Neuronal stem cell (in vitro differentiated cells): ENCODE results near the gene PROSER2.

Experiments
- DNase-seq: peaks from one replicate; pipeline ENCODE4 v3.0.0-alpha.2; 2013; ENCODE audit warnings: low spot score
- H2AFZ ChIP-seq: one replicate; pipeline ENCODE4 v1.6.1; 2013; ENCODE audit warnings: mild to moderate bottlenecking, low read length, inconsistent platforms
- H2AK5ac ChIP-seq: 2 replicates; pipeline ENCODE4 v1.6.1; 2013; ENCODE audit warnings: low read depth, mild to moderate bottlenecking, inconsistent platforms, low read length, moderate library complexity, mixed read lengths
- H2BK120ac ChIP-seq: 2 replicates; pipeline ENCODE4 v1.6.1; 2013; ENCODE audit warnings: low read depth, mild to moderate bottlenecking, inconsistent platforms, low read length, moderate library complexity, mixed read lengths
- H2BK12ac ChIP-seq: one replicate; pipeline ENCODE4 v1.6.1; 2013; ENCODE audit warnings: low read length, inconsistent platforms
- H2BK15ac ChIP-seq: 2 replicates; pipeline ENCODE4 v1.6.1; 2013; ENCODE audit warnings: mild to moderate bottlenecking, low read length, inconsistent platforms, mixed read lengths
- H2BK5ac ChIP-seq: one replicate; pipeline ENCODE4 v1.6.1; 2013; ENCODE audit warnings: inconsistent platforms, mild to moderate bottlenecking, low read length, moderate library complexity
- H3K14ac ChIP-seq: one replicate; pipeline ENCODE4 v1.6.1; 2013; ENCODE audit warnings: low read length, inconsistent platforms
- H3K18ac ChIP-seq: 2 replicates; pipeline ENCODE4 v1.6.1; 2013; ENCODE audit warnings: low read length, inconsistent platforms
- H3K23ac ChIP-seq: 2 replicates; pipeline ENCODE4 v1.6.1; 2013; ENCODE audit warnings: low read depth, mild to moderate bottlenecking, mixed read lengths, low read length, inconsistent platforms; ENCODE audit not compliant: poor library complexity
- H3K27ac ChIP-seq: replicated peaks from 3 replicates; pipeline ENCODE4 v1.5.1; 2013; ENCODE audit warnings: low read length, inconsistent platforms
- H3K27me3 ChIP-seq, 3 experiments: 2 replicates each; pipeline ENCODE4 v1.6.1; 2013; ENCODE audit warnings: low read length in 3 of 3, mild to moderate bottlenecking in 2 of 3, inconsistent platforms in 1 of 3, low read depth in 1 of 3, mixed read lengths in 1 of 3, moderate library complexity in 1 of 3; ENCODE audit not compliant: control insufficient read depth in 3 of 3, insufficient read depth in 3 of 3
- H3K36me3 ChIP-seq, 2 donors: replicated peaks in 1 of 2; 2 replicates each; pipeline ENCODE4 v1.6.1; 2013; ENCODE audit warnings: low read length in 2 of 2; ENCODE audit not compliant: control insufficient read depth in 2 of 2, insufficient read depth in 2 of 2
- H3K4ac ChIP-seq: 2 replicates; pipeline ENCODE4 v1.6.1; 2013; ENCODE audit warnings: inconsistent platforms, mild to moderate bottlenecking, low read length, moderate library complexity
- H3K4me1 ChIP-seq, 2 donors: 1 replicate in 1 of 2; 2 replicates in 1 of 2; pipeline ENCODE4 v1.6.1; 2013; ENCODE audit warnings: low read length in 2 of 2, low read depth in 1 of 2; ENCODE audit not compliant: control insufficient read depth in 2 of 2, insufficient read depth in 1 of 2
- H3K4me2 ChIP-seq: one replicate; pipeline ENCODE4 v1.6.1; 2013; ENCODE audit warnings: mild to moderate bottlenecking, low read length, inconsistent platforms; ENCODE audit not compliant: insufficient read depth, poor library complexity, severe bottlenecking
- H3K4me3 ChIP-seq, 2 donors: 2 replicates each; pipeline ENCODE4 v1.5.1; 2013; ENCODE audit warnings: low read length in 2 of 2, mild to moderate bottlenecking in 2 of 2, inconsistent platforms in 1 of 2, moderate library complexity in 1 of 2
- H3K79me1 ChIP-seq: one replicate; pipeline ENCODE4 v1.6.1; 2013; ENCODE audit warnings: low read depth, mild to moderate bottlenecking, inconsistent platforms, low read length, moderate library complexity
- H3K9ac ChIP-seq: one replicate; pipeline ENCODE4 v1.6.1; 2013; ENCODE audit warnings: mild to moderate bottlenecking, low read depth, low read length, inconsistent platforms; ENCODE audit not compliant: poor library complexity
- H3K9me3 ChIP-seq, 2 donors: replicated peaks in 1 of 2; 2 replicates each; pipeline versions ENCODE3 to v1.6.1; 2013; ENCODE audit warnings: low read length in 2 of 2, mild to moderate bottlenecking in 2 of 2, inconsistent platforms in 1 of 2, low read depth in 1 of 2, mixed read lengths in 1 of 2, moderate library complexity in 1 of 2; ENCODE audit not compliant: control insufficient read depth in 2 of 2, insufficient read depth in 1 of 2
- H4K8ac ChIP-seq: one replicate; pipeline ENCODE4 v1.6.1; 2013; ENCODE audit warnings: low read depth, mild to moderate bottlenecking, inconsistent platforms, low read length, moderate library complexity
- H4K91ac ChIP-seq: one replicate; pipeline ENCODE4 v1.6.1; 2013; ENCODE audit warnings: low read length, low read depth, mild to moderate bottlenecking, inconsistent platforms; ENCODE audit not compliant: poor library complexity
- WGBS, 2 donors: extraction: QIAGEN DNeasy Blood & Tissue Kit; methylation state at CpG; one replicate each; pipeline ENCODE4 v1.1.7; 2013; ENCODE audit warnings: missing lambda C conversion rate in 2 of 2, mixed read lengths in 1 of 2; ENCODE audit not compliant: insufficient read length in 2 of 2, insufficient replicate concordance in 1 of 2; ENCODE audit errors: extremely low coverage in 2 of 2; 5-methylcytosine and 5-hydroxymethylcytosine counted together

PROSER2 gene

GRCh38 chr10:11856678-11857077 is 33.5 kb downstream of the PROSER2 start:
- Histone ChIP-seq H2AFZ (no peak overlapping the region), H3K27me3 (no peaks in the 10 kb centered on the region), H3K4me2 (no peak overlapping the region), H3K23ac (no peak overlapping the region), H2BK5ac (no peak overlapping the region), H4K8ac (no peak overlapping the region), H3K4me3 (no peak overlapping the region), H4K91ac (no peak overlapping the region), H3K9ac (no peak overlapping the region), H3K18ac (peak overlapping the region; percentile 68), H3K14ac (no peak overlapping the region), H2BK120ac (no peak overlapping the region), H3K4ac (no peak overlapping the region), H3K4me1 (peaks cover 0 to 3% of the 10 kb centered on the region in 2 donors), H2AK5ac (no peak overlapping the region), H2BK15ac (no peak overlapping the region), H3K79me1 (no peaks in the 10 kb centered on the region), H2BK12ac (no peak overlapping the region), H3K9me3 (no peaks in the 10 kb centered on the region), H3K36me3 (no peaks in the 10 kb centered on the region), H3K27ac (no peak overlapping the region)
- no peak for DNase-seq
- no CpG with 5 or more reads among the region's 8 CpGs for WGBS, 2 donors

DNA sequence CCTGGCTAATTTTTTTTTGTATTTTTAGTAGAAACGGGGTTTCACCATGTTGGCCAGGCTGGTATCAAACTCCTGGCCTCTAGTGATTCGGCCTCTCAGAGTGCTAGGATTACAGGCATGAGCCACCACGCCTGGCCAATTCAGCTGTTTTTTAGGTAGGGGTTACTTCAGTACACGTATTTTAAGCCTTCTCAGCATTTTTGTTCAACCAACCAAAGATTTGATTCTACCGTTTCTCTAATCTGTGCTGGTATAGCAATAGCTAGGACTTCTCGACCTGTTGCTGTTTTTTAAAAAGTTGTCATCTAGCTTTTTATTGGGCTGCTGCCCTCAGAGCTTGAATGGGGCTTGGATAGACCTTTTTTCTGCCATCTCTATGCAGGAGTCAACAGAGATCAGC is 34.9 kb downstream of the PROSER2 start:
- Histone ChIP-seq H2AK5ac (no peak overlapping the region), H3K9ac (no peak overlapping the region), H3K27me3 (no peaks in the 10 kb centered on the region)

DNA sequence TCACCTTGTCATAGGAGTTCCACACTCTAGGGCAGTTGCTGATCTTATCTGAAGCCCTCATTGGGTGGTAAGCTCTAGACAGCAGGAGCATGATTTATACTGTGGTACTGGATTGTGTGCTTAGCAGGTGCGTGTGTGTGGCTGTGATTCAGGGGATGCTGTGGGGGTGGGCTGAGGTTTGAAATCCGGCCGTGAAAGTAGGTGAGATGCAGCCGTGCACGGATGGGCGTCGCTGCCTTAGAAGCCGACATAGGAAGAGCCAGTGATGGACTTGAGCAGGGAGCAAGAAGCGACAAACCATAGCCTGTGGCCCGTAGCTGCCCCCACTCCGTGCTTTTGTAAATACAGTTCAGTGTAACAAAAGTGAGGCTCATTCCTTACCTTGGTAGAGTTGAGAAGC is 38.2 kb downstream of the PROSER2 start:
- H2AK5ac ChIP-seq, result no peak overlapping the region
- no peak overlapping the region for H2BK120ac ChIP-seq
- H2BK15ac ChIP-seq, result no peak overlapping the region
- no peaks in the 10 kb centered on the region for H3K79me1 ChIP-seq
- no peaks in the 10 kb centered on the region for H3K36me3 ChIP-seq
- peaks cover 0 to 3% of the 10 kb centered on the region in 2 donors for H3K4me1 ChIP-seq
- H3K14ac ChIP-seq, result peak overlapping the region; percentile 63
- no peak for DNase-seq
- no peak overlapping the region for H3K23ac ChIP-seq
- peak overlapping the region; percentile 6 for H2AFZ ChIP-seq
- H3K4me3 ChIP-seq, result no peak overlapping the region
- H2BK12ac ChIP-seq, result no peak overlapping the region
- WGBS, 2 donors, result no CpG with 5 or more reads among the region's 11 CpGs
- H3K18ac ChIP-seq, result peak overlapping the region; percentile 53
- no peak overlapping the region for H2BK5ac ChIP-seq
- no peak overlapping the region for H3K4ac ChIP-seq
- H3K9me3 ChIP-seq, result no peaks in the 10 kb centered on the region
- H3K27ac ChIP-seq, result no peak overlapping the region
- H3K9ac ChIP-seq, result no peak overlapping the region
- no peak overlapping the region for H3K4me2 ChIP-seq
- H4K8ac ChIP-seq, result no peak overlapping the region
- H4K91ac ChIP-seq, result no peak overlapping the region
- H3K27me3 ChIP-seq, result peaks cover 0 to under 1% (median 0%) of the 10 kb centered on the region in 3 experiments

More for the DNA sequence above, 34.9 kb downstream of the PROSER2 start:
- no CpG with 5 or more reads among the region's 6 CpGs for WGBS, 2 donors
- no peak overlapping the region for H2BK120ac ChIP-seq
- H2BK15ac ChIP-seq, result no peak overlapping the region
- no peak overlapping the region for H2BK12ac ChIP-seq
- no peak overlapping the region for H3K4me3 ChIP-seq
- no peak for DNase-seq
- no peak overlapping the region for H3K27ac ChIP-seq
- peaks cover 0 to 3% of the 10 kb centered on the region in 2 donors for H3K4me1 ChIP-seq
- H3K23ac ChIP-seq, result no peak overlapping the region
- H3K14ac ChIP-seq, result no peak overlapping the region
- H4K91ac ChIP-seq, result no peak overlapping the region
- no peaks in the 10 kb centered on the region for H3K79me1 ChIP-seq
- no peak overlapping the region for H4K8ac ChIP-seq
- no peak overlapping the region for H2BK5ac ChIP-seq
- H3K18ac ChIP-seq, result no peak overlapping the region
- H3K4ac ChIP-seq, result no peak overlapping the region
- no peak overlapping the region for H2AFZ ChIP-seq
- H3K9me3 ChIP-seq, result no peaks in the 10 kb centered on the region
- no peaks in the 10 kb centered on the region for H3K36me3 ChIP-seq
- H3K4me2 ChIP-seq, result no peak overlapping the region

- no peak for DNase-seq
- Histone ChIP-seq H3K4me2 (no peak overlapping the region), H2BK120ac (no peak overlapping the region), H2AK5ac (no peak overlapping the region), H3K27me3 (peaks cover 0 to 2% (median 0%) of the 10 kb centered on the region in 3 experiments), H2BK5ac (no peak overlapping the region), H3K27ac (no peak overlapping the region), H3K14ac (no peak overlapping the region), H3K36me3 (no peaks in the 10 kb centered on the region), H3K18ac (no peak overlapping the region), H4K91ac (no peak overlapping the region), H3K4me1 (peaks cover 0 to 5% of the 10 kb centered on the region in 2 donors), H3K4me3 (no peak overlapping the region), H3K23ac (no peak overlapping the region), H2BK12ac (no peak overlapping the region), H4K8ac (no peak overlapping the region), H3K79me1 (no peaks in the 10 kb centered on the region), H3K4ac (no peak overlapping the region), H3K9ac (no peak overlapping the region), H2AFZ (peak overlapping the region; percentile 6), H2BK15ac (no peak overlapping the region), H3K9me3 (no peaks in the 10 kb centered on the region)
- WGBS, 2 donors, result no CpG with 5 or more reads among the region's 11 CpGs
These were observed 38.8 kb downstream of the PROSER2 start for GRCh38 chr10:11861811-11862428.
